Motor neuron (in vitro differentiated cells): Measurements from ENCODE around the gene RAPGEFL1. TPM values are rescaled to one million over a fixed set of nuclear protein-coding genes. Genes with fewer than 3 reads are reported as not detected.
"Not testable (repeated sequence)": the region's sequence is repeated elsewhere in the genome, so short reads cannot be mapped to it uniquely, and the experiment has no call there.

Source experiments
- ATAC-seq, 8 experiments: fragments of 200-7000 bp; cut with Tn5 transposase; replicated peaks in 6 of 8; 2 replicates each; pipeline ENCODE4 v1.8.0; 2021; ENCODE audit warnings: mild to moderate bottlenecking in 8 of 8, moderate library complexity in 8 of 8
- H3K27ac ChIP-seq, 2 donors: fragments of 250-450 bp; sonication (Bioruptor Pico); 2 replicates each; pipeline ENCODE4 v1.9.0; 2021; ENCODE audit warnings: antibody characterized with exemption in 2 of 2, mild to moderate bottlenecking in 2 of 2, moderate library complexity in 1 of 2
- H3K4me1 ChIP-seq, 2 donors: fragments of 250-450 bp; sonication (Bioruptor Pico); replicated peaks in 1 of 2; 2 replicates each; pipeline ENCODE4 v1.6.1; 2021; ENCODE audit warnings: antibody characterized with exemption in 2 of 2, mild to moderate bottlenecking in 2 of 2, moderate library complexity in 1 of 2
- H3K4me3 ChIP-seq, 5 donors: fragments of 250-450 bp; sonication (Bioruptor Pico); 2 replicates each; pipeline ENCODE4 v1.9.0; 2021; ENCODE audit warnings: antibody characterized with exemption in 5 of 5, mild to moderate bottlenecking in 5 of 5, moderate library complexity in 4 of 5
- WGBS, 10 experiments: fragments of 450-650 bp; shearing (Covaris generic); methylation state at CpG; one replicate each; pipeline ENCODE4 v1.0.0; 2022; 5-methylcytosine and 5-hydroxymethylcytosine counted together
- in situ Hi-C, 9 experiments: fragments of 400-800 bp; cut with MboI; loops; one replicate each; pipeline ENCODE4 v1.15.0; 2021; ENCODE audit warnings: low sequenced_read_pairs in 9 of 9, low pct_unique_long_range_greater_than_20kb in 2 of 9; ENCODE audit not compliant: unreplicated experiment in 9 of 9
- total RNA-seq, 8 experiments: library from RNA; unstranded; fragments of 300-600 nt; gene quantifications; 2 replicates each; pipeline versions ENCODE4 v1.2.3 to v1.2.4, GENCODE V29; 2022

Gene RAPGEFL1
- total RNA-seq, 8 experiments from 2014 or later, result 5.3 to 8.0 (median 6.7) TPM

- WGBS, 10 experiments, result 79 to 100% (median 88%) methylated on average over 1 to 11 of the region's 14 CpGs; no CpG with 5 or more reads in 4 of the 10 experiments
Measured at GRCh38 chr17:40229146-40229545, 51.9 kb downstream of the RAPGEFL1 start.

GRCh38 chr17:40230670-40231069 is 53.4 kb downstream of the RAPGEFL1 start:
- Histone ChIP-seq H3K4me1 (no peaks in the 10 kb centered on the region), H3K4me3 (no peak overlapping the region), H3K27ac (no peak overlapping the region)
- peak in 1 of 8 experiments; percentile 82 for ATAC-seq
- in situ Hi-C loops, result no loop called here
- WGBS, 10 experiments, result 27 to 100% (median 81%) methylated on average over 1 to 3 of the region's 3 CpGs; no CpG with 5 or more reads in 2 of the 10 experiments

More at GRCh38 chr17:40229146-40229545, 51.9 kb downstream of the RAPGEFL1 start:
- H3K27ac ChIP-seq, H3K4me1 ChIP-seq, ATAC-seq, in situ Hi-C loops, H3K4me3 ChIP-seq: not testable (repeated sequence)

GRCh38 chr17:40231928-40232327 is 54.7 kb downstream of the RAPGEFL1 start:
- ATAC-seq, H3K4me3 ChIP-seq, H3K27ac ChIP-seq, H3K4me1 ChIP-seq, in situ Hi-C loops: not testable (repeated sequence)
- 90 to 100% (median 100%) methylated on average over 2 to 3 of the region's 4 CpGs; no CpG with 5 or more reads in 2 of the 10 experiments for WGBS, 10 experiments

GRCh38 chr17:40241252-40241834 is 64.1 kb downstream of the RAPGEFL1 start:
- ATAC-seq, result peak in 4 of 8 experiments; percentile 22 to 74 (median 40)
- 38 to 96% (median 72%) methylated on average over 1 to 4 of the region's 4 CpGs; no CpG with 5 or more reads in 2 of the 10 experiments for WGBS, 10 experiments
- in situ Hi-C loops, result no loop called here
- Histone ChIP-seq H3K27ac (peak overlapping the region in 1 of 2 donors; percentile 42), H3K4me3 (no peak overlapping the region), H3K4me1 (peaks cover 8 to 20% of the 10 kb centered on the region in 2 donors)

- peak in 7 of 8 experiments; percentile 28 to 90 (median 80) for ATAC-seq
- Histone ChIP-seq H3K4me1 (peaks cover 8 to 20% of the 10 kb centered on the region in 2 donors), H3K27ac (peak overlapping the region in 1 of 2 donors; percentile 19), H3K4me3 (no peak overlapping the region)
- in situ Hi-C loops, result no loop called here
- 0 to 100% (median 72%) methylated on average over 1 to 3 of the region's 3 CpGs for WGBS, 10 experiments
Measured at GRCh38 chr17:40242774-40243173, 65.5 kb downstream of the RAPGEFL1 start.

GRCh38 chr17:40243761-40244160 is 66.5 kb downstream of the RAPGEFL1 start:
- in situ Hi-C loops, result no loop called here
- Histone ChIP-seq H3K4me3 (no peak overlapping the region), H3K4me1 (peaks cover 9 to 20% of the 10 kb centered on the region in 2 donors), H3K27ac (no peak overlapping the region)
- peak in 1 of 8 experiments; percentile 16 for ATAC-seq
- WGBS, 10 experiments, result 0 to 100% (median 80%) methylated on average over 2 to 3 of the region's 3 CpGs; no CpG with 5 or more reads in 5 of the 10 experiments

- ATAC-seq, result no peak
- Histone ChIP-seq H3K4me3 (no peak overlapping the region), H3K4me1 (peaks cover 11 to 20% of the 10 kb centered on the region in 2 donors), H3K27ac (no peak overlapping the region)
- in situ Hi-C loops, result no loop called here
- WGBS, 10 experiments, result 50 to 100% (median 92%) methylated on average over 1 to 4 of the region's 4 CpGs; no CpG with 5 or more reads in 5 of the 10 experiments
Measured at GRCh38 chr17:40244255-40244654, 67.0 kb downstream of the RAPGEFL1 start.

Other genes with a start within 250 kb of the RAPGEFL1 start
- gene ORMDL3, start 249.9 kb upstream of the RAPGEFL1 start, total RNA-seq, result 100 to 1,000 TPM in 1 of 8 experiments, 10 to 100 TPM in 7; 35.8 to 101 (median 46.1) TPM
- under 1 TPM in 1 of 8 experiments, not detected in 7; 0.52 TPM for gene LRRC3C, start 249.7 kb upstream of the RAPGEFL1 start, total RNA-seq
- gene GSDMA, start 214.5 kb upstream of the RAPGEFL1 start, total RNA-seq, result under 1 TPM in 3 of 8 experiments, not detected in 5; 0.09 to 0.33 (median 0.17) TPM
- 100 to 1,000 TPM in 4 of 8 experiments, 10 to 100 TPM in 4; 71.7 to 130 (median 104) TPM for gene PSMD3, start 196.7 kb upstream of the RAPGEFL1 start, total RNA-seq
- 1 to 10 TPM in 3 of 8 experiments, under 1 TPM in 2, not detected in 3; 0.22 to 2.2 (median 1.3) TPM for gene CSF3, start 162.0 kb upstream of the RAPGEFL1 start, total RNA-seq
- gene MED24, start 123.1 kb upstream of the RAPGEFL1 start, total RNA-seq, result 10 to 100 TPM; 28.3 to 75.7 (median 54.9) TPM
- 10 to 100 TPM in 7 of 8 experiments, 1 to 10 TPM in 1; 7.2 to 66.4 (median 34.8) TPM for gene THRA, start 114.5 kb upstream of the RAPGEFL1 start, total RNA-seq
- 10 to 100 TPM in 1 of 8 experiments, 1 to 10 TPM in 4, under 1 TPM in 3; 0.60 to 12.7 (median 2.7) TPM for gene NR1D1, start 76.9 kb upstream of the RAPGEFL1 start, total RNA-seq
- 10 to 100 TPM; 38.9 to 89.2 (median 75.5) TPM for gene MSL1, start 55.5 kb upstream of the RAPGEFL1 start, total RNA-seq
- gene CASC3, start 36.9 kb upstream of the RAPGEFL1 start, total RNA-seq, result 10 to 100 TPM; 23.2 to 73.1 (median 54.4) TPM
- 10 to 100 TPM in 6 of 8 experiments, 1 to 10 TPM in 2; 7.1 to 16.4 (median 11.5) TPM for gene WIPF2, start 41.8 kb downstream of the RAPGEFL1 start, total RNA-seq
- 10 to 100 TPM in 3 of 8 experiments, 1 to 10 TPM in 5; 1.7 to 30.9 (median 3.6) TPM for gene CDC6, start 110.4 kb downstream of the RAPGEFL1 start, total RNA-seq
- gene RARA, start 131.7 kb downstream of the RAPGEFL1 start, total RNA-seq, result 10 to 100 TPM; 28.0 to 45.8 (median 32.9) TPM
- 1 to 10 TPM in 3 of 8 experiments, under 1 TPM in 4, not detected in 1; 0.36 to 2.8 (median 0.87) TPM for gene GJD3, start 187.3 kb downstream of the RAPGEFL1 start, total RNA-seq
- 100 to 1,000 TPM in 1 of 8 experiments, 10 to 100 TPM in 3, 1 to 10 TPM in 3, under 1 TPM in 1; 0.36 to 222 (median 9.0) TPM for gene TOP2A, start 240.4 kb downstream of the RAPGEFL1 start, total RNA-seq